Neural progenitor cell (in vitro differentiated cells): Measurements from ENCODE around the gene RGS1. TPM values are rescaled to one million over a fixed set of nuclear protein-coding genes. Genes with fewer than 3 reads are reported as not detected.

ENCODE experiments used
- DNase-seq: peaks from one replicate; pipeline ENCODE4 v3.0.0-alpha.2; 2016; ENCODE audit warnings: low spot score
- H2AFZ ChIP-seq: fragments of 200-600 bp; sonication (generic); replicated peaks from 2 replicates; pipeline ENCODE4 v1.6.1; 2016; ENCODE audit warnings: antibody characterized with exemption
- H3F3A ChIP-seq: fragments of 200-600 bp; sonication (generic); 2 replicates; pipeline ENCODE4 v1.6.1; 2016; ENCODE audit warnings: antibody characterized with exemption, low read depth
- H3K27ac ChIP-seq: fragments of 200-600 bp; sonication (generic); 2 replicates; pipeline ENCODE4 v1.5.1; 2016; ENCODE audit warnings: mild to moderate bottlenecking
- H3K27me3 ChIP-seq: fragments of 200-600 bp; sonication (generic); 2 replicates; pipeline ENCODE4 v1.6.1; 2016; ENCODE audit warnings: mild to moderate bottlenecking, moderate library complexity
- H3K36me3 ChIP-seq: fragments of 200-600 bp; sonication (generic); 2 replicates; pipeline ENCODE4 v1.5.1; 2016
- H3K4me1 ChIP-seq: fragments of 200-600 bp; sonication (generic); 2 replicates; pipeline ENCODE4 v1.6.1; 2016; ENCODE audit warnings: mixed run types
- H3K4me2 ChIP-seq: fragments of 200-600 bp; sonication (generic); 2 replicates; pipeline ENCODE4 v1.6.1; 2016
- H3K4me3 ChIP-seq: fragments of 200-600 bp; sonication (generic); 2 replicates; pipeline ENCODE4 v1.5.1; 2016
- H3K79me2 ChIP-seq: fragments of 200-600 bp; sonication (generic); 2 replicates; pipeline ENCODE4 v1.6.1; 2016; ENCODE audit warnings: low read depth
- H3K9ac ChIP-seq: fragments of 200-600 bp; sonication (generic); 2 replicates; pipeline ENCODE4 v1.6.1; 2016
- H3K9me3 ChIP-seq: fragments of 200-600 bp; sonication (generic); 2 replicates; pipeline ENCODE4 v1.5.1; 2016; ENCODE audit warnings: low read depth
- H4K20me1 ChIP-seq: fragments of 200-600 bp; sonication (generic); 2 replicates; pipeline ENCODE4 v1.6.1; 2016; ENCODE audit warnings: low read depth
- H3K27ac Mint-ChIP-seq: 3 replicates; pipeline ENCODE4 v1.8.0; 2021; ENCODE audit warnings: mixed read lengths
- H3K27me3 Mint-ChIP-seq: 2 replicates; pipeline ENCODE4 v1.8.0; 2022; ENCODE audit warnings: low read depth, mild to moderate bottlenecking, inconsistent platforms, moderate library complexity, mixed read lengths; ENCODE audit not compliant: insufficient read depth
- H3K36me3 Mint-ChIP-seq: 3 replicates; pipeline ENCODE4 v1.8.0; 2021; ENCODE audit warnings: mixed read lengths
- H3K4me1 Mint-ChIP-seq: 3 replicates; pipeline ENCODE4 v1.8.0; 2021; ENCODE audit warnings: mixed read lengths
- H3K4me3 Mint-ChIP-seq: 3 replicates; pipeline ENCODE4 v1.8.0; 2021; ENCODE audit warnings: mild to moderate bottlenecking, moderate library complexity, mixed read lengths
- H3K9me3 Mint-ChIP-seq: 3 replicates; pipeline ENCODE4 v1.8.0; 2020; ENCODE audit warnings: mixed read lengths
- EZH2 ChIP-seq: fragments of 200-600 bp; sonication (generic); IDR thresholded peaks from 2 replicates; pipeline ENCODE4 v1.6.1; 2017; ENCODE audit warnings: antibody characterized with exemption, mild to moderate bottlenecking, moderate library complexity
- EZH2phosphoT487 ChIP-seq: fragments of 200-600 bp; sonication (generic); IDR thresholded peaks from 2 replicates; pipeline ENCODE4 v1.6.1; 2017; ENCODE audit warnings: antibody characterized with exemption
- total RNA-seq: library from RNA; depleted of rRNA; stranded (reverse); fragments of >200 nt; gene quantifications from 2 replicates; pipeline ENCODE4 v1.2.3, GENCODE V29; 2015; ENCODE audit warnings: low replicate concordance
- TF ChIP-seq, protein P1 (sequence below): fragments of 200-600 bp; sonication (generic); IDR thresholded peaks from 2 replicates; pipeline ENCODE4 v1.5.1; 2017; ENCODE audit warnings: antibody characterized with exemption, mild to moderate bottlenecking

The RGS1 gene
- total RNA-seq, 1 donor from 2014 or later = not detected

- TF ChIP-seq EZH2phosphoT487 (no peak), EZH2 (no peak)
- TF ChIP-seq, protein P1, sequence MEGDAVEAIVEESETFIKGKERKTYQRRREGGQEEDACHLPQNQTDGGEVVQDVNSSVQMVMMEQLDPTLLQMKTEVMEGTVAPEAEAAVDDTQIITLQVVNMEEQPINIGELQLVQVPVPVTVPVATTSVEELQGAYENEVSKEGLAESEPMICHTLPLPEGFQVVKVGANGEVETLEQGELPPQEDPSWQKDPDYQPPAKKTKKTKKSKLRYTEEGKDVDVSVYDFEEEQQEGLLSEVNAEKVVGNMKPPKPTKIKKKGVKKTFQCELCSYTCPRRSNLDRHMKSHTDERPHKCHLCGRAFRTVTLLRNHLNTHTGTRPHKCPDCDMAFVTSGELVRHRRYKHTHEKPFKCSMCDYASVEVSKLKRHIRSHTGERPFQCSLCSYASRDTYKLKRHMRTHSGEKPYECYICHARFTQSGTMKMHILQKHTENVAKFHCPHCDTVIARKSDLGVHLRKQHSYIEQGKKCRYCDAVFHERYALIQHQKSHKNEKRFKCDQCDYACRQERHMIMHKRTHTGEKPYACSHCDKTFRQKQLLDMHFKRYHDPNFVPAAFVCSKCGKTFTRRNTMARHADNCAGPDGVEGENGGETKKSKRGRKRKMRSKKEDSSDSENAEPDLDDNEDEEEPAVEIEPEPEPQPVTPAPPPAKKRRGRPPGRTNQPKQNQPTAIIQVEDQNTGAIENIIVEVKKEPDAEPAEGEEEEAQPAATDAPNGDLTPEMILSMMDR = no peak
- Histone ChIP-seq H3K27ac (peak overlapping the region; percentile 22), H3K4me3 (no peak overlapping the region), H3K9me3 (no peaks in the 10 kb centered on the region), H3K9ac (no peak overlapping the region), H3K36me3 (no peaks in the 10 kb centered on the region), H3K27me3 (no peaks in the 10 kb centered on the region), H2AFZ (peak overlapping the region; percentile 80), H3K4me1 (peaks cover 9% of the 10 kb centered on the region), H3K79me2 (no peaks in the 10 kb centered on the region), H3K4me2 (no peak overlapping the region), H3F3A (no peaks in the 10 kb centered on the region), H4K20me1 (no peaks in the 10 kb centered on the region)
- Mint-ChIP-seq H3K36me3 (peaks cover 2% of the 10 kb centered on the region), H3K4me3 (peak overlapping the region; percentile 0), H3K27me3 (no peaks in the 10 kb centered on the region), H3K4me1 (peaks cover 33% of the 10 kb centered on the region), H3K27ac (peak overlapping the region; percentile 100), H3K9me3 (peaks cover 14% of the 10 kb centered on the region)
- peak; percentile 63 for DNase-seq
These were observed 36.1 kb upstream of the RGS1 start for GRCh38 chr1:192539297-192540092.

DNA sequence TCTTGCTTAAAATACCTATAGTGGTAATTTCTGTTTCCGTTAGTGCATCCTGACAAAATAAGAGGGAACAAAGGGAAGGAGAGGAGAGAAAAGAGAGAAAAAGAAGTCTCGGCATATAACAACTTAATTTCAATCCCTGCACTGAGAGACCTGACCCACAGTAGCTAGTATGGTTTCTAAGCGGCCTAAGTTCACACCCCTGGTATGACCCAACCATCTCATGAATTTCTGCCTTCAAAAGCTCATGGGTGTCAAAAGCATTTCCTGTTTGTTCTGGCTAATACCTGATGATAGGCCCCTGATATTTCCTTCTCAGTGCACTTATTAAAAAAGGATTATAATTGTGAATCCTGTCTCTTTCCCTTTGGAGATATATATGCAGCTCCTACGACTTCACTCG is 32.1 kb upstream of the RGS1 start:
- DNase-seq = no peak
- Histone ChIP-seq H3F3A (no peaks in the 10 kb centered on the region), H3K79me2 (no peaks in the 10 kb centered on the region), H3K36me3 (no peaks in the 10 kb centered on the region), H3K4me1 (peaks cover 9% of the 10 kb centered on the region), H3K9ac (no peak overlapping the region), H3K4me2 (no peak overlapping the region), H2AFZ (no peak overlapping the region), H3K27ac (no peak overlapping the region), H3K27me3 (no peaks in the 10 kb centered on the region), H3K4me3 (no peak overlapping the region), H3K9me3 (no peaks in the 10 kb centered on the region), H4K20me1 (no peaks in the 10 kb centered on the region)
- H3K4me3 Mint-ChIP-seq = no peak overlapping the region
- H3K9me3 Mint-ChIP-seq = peaks cover under 1% of the 10 kb centered on the region
- peaks cover 44% of the 10 kb centered on the region for H3K4me1 Mint-ChIP-seq
- TF ChIP-seq EZH2 (no peak), EZH2phosphoT487 (no peak)
- TF ChIP-seq, protein P1 = no peak
- peak overlapping the region; percentile 82 for H3K27ac Mint-ChIP-seq
- no peaks in the 10 kb centered on the region for H3K36me3 Mint-ChIP-seq
- no peaks in the 10 kb centered on the region for H3K27me3 Mint-ChIP-seq

DNA sequence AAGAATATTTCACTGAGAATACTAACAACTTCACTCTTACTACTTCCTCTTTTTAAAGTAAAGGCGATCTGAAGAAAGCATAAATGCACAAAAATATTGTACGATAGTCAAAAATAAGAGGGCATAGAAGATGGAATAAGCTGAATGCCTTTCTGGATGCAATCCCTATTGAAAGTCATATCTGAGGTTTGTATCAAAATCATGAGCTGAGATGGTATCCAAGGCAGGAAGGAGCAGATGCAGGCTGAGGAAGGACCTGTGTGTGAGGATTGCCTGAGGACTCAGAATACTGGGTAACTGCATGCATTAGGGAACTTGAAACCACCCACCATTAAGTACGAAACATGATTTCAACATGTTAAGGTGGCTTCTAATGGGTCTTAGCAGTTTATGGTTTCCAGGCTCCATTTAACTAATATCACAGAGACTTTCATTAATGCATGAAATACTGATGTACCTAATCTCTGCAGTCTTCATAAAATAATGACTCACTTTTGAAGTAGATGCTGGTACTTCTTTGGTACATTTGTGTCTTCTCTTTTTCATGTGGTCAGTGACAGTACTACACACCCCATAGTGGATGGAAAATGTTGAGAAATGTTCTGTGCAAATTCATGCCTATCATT is 29.6 kb upstream of the RGS1 start:
- Histone ChIP-seq H3K27ac (no peak overlapping the region), H3K4me2 (no peak overlapping the region), H3K79me2 (no peaks in the 10 kb centered on the region), H3K4me3 (no peak overlapping the region), H3K9ac (no peak overlapping the region), H2AFZ (no peak overlapping the region), H3K36me3 (no peaks in the 10 kb centered on the region), H3F3A (no peaks in the 10 kb centered on the region), H3K27me3 (no peaks in the 10 kb centered on the region), H4K20me1 (no peaks in the 10 kb centered on the region), H3K4me1 (no peaks in the 10 kb centered on the region), H3K9me3 (no peaks in the 10 kb centered on the region)
- TF ChIP-seq EZH2phosphoT487 = no peak
- no peak for TF ChIP-seq EZH2
- TF ChIP-seq, protein P1 = no peak
- Mint-ChIP-seq H3K27ac (peak overlapping the region; percentile 5), H3K27me3 (no peaks in the 10 kb centered on the region), H3K36me3 (no peaks in the 10 kb centered on the region), H3K9me3 (no peaks in the 10 kb centered on the region), H3K4me1 (peaks cover 27% of the 10 kb centered on the region), H3K4me3 (no peak overlapping the region)
- no peak for DNase-seq
